Activated CD8-positive, alpha-beta memory T cell treated with anti-CD3 and anti-CD28 coated beads, Interleukin-2, amount 50 U/mL, for 24 hours (primary cell): ENCODE measurements around the gene METTL15.
"Not testable (repeated sequence)": the region's sequence is repeated elsewhere in the genome, so short reads cannot be mapped to it uniquely, and the experiment has no call there.

Source experiments
- DNase-seq: peaks from one replicate; pipeline ENCODE4 v3.0.0-alpha.2; 2020; ENCODE audit errors: extremely low read depth

METTL15 gene

GRCh38 chr11:28107750-28108618 is at the start of gene METTL15, which contains the start of gene KIF18A:
TSS of gene METTL15 (plus strand) at chr11:28108388. CDS start at chr11:28113335, 4,947 bp downstream.
TSS of gene KIF18A (minus strand) at chr11:28108156. CDS start at chr11:28097947, 10,209 bp downstream.
- DNase-seq: peak; percentile 95

GRCh38 chr11:28071305-28071704 is 36.9 kb upstream of the METTL15 start:
- no peak for DNase-seq

- no peak for DNase-seq
These were observed 35.9 kb upstream of the METTL15 start for GRCh38 chr11:28072321-28072720.

GRCh38 chr11:28077521-28077920 is 30.7 kb upstream of the METTL15 start:
- no peak for DNase-seq

GRCh38 chr11:28083118-28083517 is 25.1 kb upstream of the METTL15 start:
- DNase-seq: no peak

- DNase-seq: no peak
These were observed 21.6 kb upstream of the METTL15 start for GRCh38 chr11:28086569-28086968.

GRCh38 chr11:28087192-28087591 is 21.0 kb upstream of the METTL15 start:
- not testable (repeated sequence) for DNase-seq

GRCh38 chr11:28087693-28088092 is 20.5 kb upstream of the METTL15 start:
- DNase-seq: not testable (repeated sequence)

GRCh38 chr11:28089378-28089777 is 18.8 kb upstream of the METTL15 start:
- DNase-seq: no peak

- no peak for DNase-seq
These were observed 18.0 kb upstream of the METTL15 start for GRCh38 chr11:28090052-28090749.

GRCh38 chr11:28092786-28093185 is 15.4 kb upstream of the METTL15 start:
- DNase-seq: no peak

GRCh38 chr11:28098257-28098656 is 9.9 kb upstream of the METTL15 start:
- no peak for DNase-seq

GRCh38 chr11:28099715-28100114 is 8.5 kb upstream of the METTL15 start:
- DNase-seq: no peak

- no peak for DNase-seq
These were observed 7.5 kb upstream of the METTL15 start for GRCh38 chr11:28100665-28101064.

GRCh38 chr11:28102300-28102699 is 5.9 kb upstream of the METTL15 start:
- not testable (repeated sequence) for DNase-seq

- DNase-seq: no peak
These were observed 3.8 kb upstream of the METTL15 start for GRCh38 chr11:28104425-28104824.

- no peak for DNase-seq
These were observed 3.2 kb upstream of the METTL15 start for GRCh38 chr11:28104984-28105383.

- DNase-seq: no peak
These were observed 2.3 kb upstream of the METTL15 start for GRCh38 chr11:28105869-28106268.

GRCh38 chr11:28106353-28107043 is 1.7 kb upstream of the METTL15 start:
- no peak for DNase-seq

GRCh38 chr11:28107191-28107749 is 918 bp upstream of the METTL15 start:
- no peak for DNase-seq

GRCh38 chr11:28108958-28109357 is 770 bp downstream of the METTL15 start:
- no peak for DNase-seq
